Epithelial cell of esophagus (primary cell): ENCODE data around the gene ARID5B.

Experiments
- DNase-seq: peaks from one replicate; pipeline ENCODE4 v3.0.0; 2010; ENCODE audit warnings: low read depth
- H3K4me3 ChIP-seq: 2 replicates; pipeline ENCODE4 v1.5.1; 2011; ENCODE audit warnings: mild to moderate bottlenecking, low read length, control low read depth
- TF ChIP-seq, protein P1 (sequence below): IDR thresholded peaks from 2 replicates; pipeline ENCODE4 v1.5.1; 2011; ENCODE audit warnings: low read depth, mild to moderate bottlenecking, low read length, control low read depth, inconsistent platforms; ENCODE audit not compliant: insufficient read depth; ENCODE audit errors: missing control alignments

The ARID5B gene

DNA sequence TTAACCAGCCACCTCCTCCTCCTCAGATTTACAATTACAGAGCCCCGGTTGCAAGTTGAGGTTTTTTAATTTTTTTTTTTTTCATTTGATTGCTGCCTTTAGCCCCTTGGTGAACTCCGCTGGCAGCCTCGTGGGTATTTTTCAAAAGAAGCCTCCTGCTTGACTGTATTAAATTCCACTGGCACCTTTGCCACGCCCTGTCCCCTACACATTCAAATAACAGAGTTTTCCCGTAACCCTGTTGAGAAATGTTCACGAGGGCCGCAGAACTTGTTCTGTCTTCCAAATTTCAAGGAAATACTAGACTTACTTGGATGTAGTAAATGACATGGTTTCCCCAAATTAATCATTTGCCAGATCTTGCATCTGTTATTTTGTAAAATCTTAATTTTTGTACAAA, 167.0 kb downstream of the ARID5B start:
- H3K4me3 ChIP-seq: no peak overlapping the region
- DNase-seq: no peak
- TF ChIP-seq, protein P1, sequence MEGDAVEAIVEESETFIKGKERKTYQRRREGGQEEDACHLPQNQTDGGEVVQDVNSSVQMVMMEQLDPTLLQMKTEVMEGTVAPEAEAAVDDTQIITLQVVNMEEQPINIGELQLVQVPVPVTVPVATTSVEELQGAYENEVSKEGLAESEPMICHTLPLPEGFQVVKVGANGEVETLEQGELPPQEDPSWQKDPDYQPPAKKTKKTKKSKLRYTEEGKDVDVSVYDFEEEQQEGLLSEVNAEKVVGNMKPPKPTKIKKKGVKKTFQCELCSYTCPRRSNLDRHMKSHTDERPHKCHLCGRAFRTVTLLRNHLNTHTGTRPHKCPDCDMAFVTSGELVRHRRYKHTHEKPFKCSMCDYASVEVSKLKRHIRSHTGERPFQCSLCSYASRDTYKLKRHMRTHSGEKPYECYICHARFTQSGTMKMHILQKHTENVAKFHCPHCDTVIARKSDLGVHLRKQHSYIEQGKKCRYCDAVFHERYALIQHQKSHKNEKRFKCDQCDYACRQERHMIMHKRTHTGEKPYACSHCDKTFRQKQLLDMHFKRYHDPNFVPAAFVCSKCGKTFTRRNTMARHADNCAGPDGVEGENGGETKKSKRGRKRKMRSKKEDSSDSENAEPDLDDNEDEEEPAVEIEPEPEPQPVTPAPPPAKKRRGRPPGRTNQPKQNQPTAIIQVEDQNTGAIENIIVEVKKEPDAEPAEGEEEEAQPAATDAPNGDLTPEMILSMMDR: no peak

DNA sequence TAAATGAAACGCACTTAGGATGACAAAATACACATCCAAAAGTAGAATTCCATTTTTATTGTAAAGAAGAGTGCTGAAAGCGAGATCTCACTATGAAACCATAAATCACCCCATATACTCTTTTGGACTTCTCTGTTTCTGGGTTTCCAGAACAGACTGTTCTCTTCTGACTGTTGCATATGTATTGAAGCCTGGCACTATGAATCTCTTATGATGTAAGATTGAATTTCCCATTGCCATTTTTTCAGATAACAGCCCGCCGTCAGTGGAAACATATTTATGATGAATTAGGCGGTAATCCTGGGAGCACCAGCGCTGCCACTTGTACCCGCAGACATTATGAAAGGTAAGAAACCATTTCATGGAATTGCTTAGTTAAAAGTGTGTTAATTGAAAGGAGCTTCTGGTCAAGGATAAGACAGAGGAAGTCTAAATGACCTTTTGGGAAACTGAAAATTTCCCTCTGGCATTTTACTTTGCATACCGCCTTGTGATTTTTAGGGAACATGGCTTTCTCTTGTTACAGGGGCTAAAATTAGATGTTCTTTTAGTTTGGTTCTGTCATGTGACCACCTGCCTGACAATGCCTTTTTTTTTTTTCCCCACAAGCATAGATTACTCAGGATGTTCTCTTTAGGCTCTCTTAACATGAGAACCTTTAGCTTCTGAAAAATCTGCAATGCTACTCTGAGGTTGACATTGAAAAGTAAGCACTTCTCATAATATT, 168.1 kb downstream of the ARID5B start:
- no peak overlapping the region for H3K4me3 ChIP-seq
- no peak for DNase-seq
- TF ChIP-seq, protein P1: no peak

DNA sequence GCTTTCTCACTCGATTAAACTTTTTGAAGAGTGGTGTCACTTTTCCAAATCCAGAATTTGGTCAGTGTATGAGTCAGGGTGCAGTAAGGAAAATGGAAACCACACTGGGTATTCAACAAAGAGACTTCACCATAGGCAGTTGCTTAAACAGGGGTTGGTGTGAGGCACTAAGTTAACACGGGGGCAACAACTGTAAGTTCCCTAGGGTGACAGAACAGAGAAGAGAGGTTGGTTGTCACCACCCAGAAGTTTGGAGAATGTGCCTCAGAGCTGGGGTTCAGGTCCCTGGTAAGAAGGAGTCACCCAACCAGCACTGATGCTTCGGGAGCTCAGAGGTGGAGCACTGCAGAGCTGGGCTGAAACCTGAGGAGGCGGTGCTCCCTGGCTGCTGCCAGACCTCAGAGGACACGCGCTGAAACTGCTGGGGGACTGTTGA, 170.4 kb downstream of the ARID5B start:
- TF ChIP-seq, protein P1: no peak
- no peak for DNase-seq
- H3K4me3 ChIP-seq: no peak overlapping the region

DNA sequence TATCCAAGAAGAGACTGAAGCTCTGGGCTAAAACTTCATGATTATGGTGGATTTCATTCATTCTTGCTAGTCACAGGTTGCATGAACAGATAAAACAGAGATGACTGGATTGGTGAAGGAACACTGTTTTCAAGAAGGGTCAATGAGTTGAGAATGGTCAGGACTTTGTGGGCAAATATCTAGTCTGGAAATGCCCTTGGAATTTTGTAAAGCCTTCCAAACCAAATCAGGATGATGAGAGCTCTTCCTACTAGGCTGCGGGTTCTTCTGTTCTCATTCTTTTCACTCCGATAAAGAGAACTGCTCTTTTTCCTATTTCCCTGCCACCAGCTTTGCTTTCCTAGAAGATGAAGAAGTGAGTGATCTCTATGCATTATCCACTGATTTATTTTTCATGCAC, 171.4 kb downstream of the ARID5B start:
- DNase-seq: no peak
- no peak overlapping the region for H3K4me3 ChIP-seq
- TF ChIP-seq, protein P1: no peak

DNA sequence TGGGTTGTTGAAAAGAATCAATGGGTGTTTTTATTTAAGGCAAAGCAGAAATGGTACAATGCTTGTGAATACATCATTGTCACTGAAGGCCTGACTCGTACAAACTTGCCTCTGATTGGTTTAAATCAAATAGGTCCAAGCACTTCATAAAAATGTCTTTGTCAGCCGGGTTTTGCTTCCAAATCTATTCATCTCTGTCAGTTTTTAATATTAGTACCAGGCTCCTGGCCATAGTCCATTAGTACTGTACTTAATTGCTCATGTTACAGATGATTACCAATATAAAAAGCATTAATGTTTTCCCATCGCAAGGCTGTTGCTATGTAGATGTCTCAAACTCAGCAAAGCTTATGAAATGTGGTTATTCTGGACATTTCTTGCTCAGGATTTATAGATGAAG, 171.9 kb downstream of the ARID5B start:
- TF ChIP-seq, protein P1: no peak
- no peak overlapping the region for H3K4me3 ChIP-seq
- DNase-seq: no peak

DNA sequence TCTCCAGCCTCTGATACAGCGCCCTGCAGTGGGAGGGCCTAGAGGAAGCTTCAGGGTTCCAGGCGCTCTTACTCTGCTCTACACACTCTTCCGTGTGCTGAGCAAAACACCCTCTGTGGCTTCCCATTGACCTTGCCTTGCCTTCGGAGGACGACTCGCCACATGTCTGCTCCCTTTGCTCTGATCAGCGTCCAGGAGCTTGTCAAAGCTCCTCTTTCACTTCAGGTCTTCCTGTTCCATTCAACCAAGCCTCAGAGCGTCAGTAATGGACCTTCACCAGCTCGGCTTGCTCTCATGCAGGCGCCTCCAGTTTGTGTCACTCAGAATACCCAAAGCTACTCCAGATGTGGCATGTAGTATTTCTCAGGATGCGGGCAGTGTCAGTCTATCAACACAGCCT, 173.9 kb downstream of the ARID5B start:
- no peak overlapping the region for H3K4me3 ChIP-seq
- TF ChIP-seq, protein P1: no peak
- DNase-seq: no peak

DNA sequence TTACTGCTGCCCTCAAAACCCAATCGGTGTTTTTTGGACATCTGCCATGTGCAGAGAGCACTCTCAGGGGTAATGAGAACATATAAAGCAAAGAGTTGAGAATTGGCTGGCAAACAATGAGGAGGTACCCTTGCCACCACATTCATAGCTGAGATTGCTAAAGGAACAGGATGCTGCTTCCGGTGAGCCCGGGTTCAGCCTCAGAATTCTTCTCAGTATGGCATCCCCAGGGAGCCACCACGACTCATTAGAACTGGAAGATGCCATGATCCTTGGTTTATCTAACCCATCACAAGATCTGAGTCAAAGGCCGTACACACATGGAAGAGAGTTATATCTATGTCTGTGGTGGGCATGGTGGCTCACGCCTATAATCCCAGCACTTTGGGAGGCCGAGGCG, 174.4 kb downstream of the ARID5B start:
- TF ChIP-seq, protein P1: no peak
- no peak for DNase-seq

More for the DNA sequence above, 174.4 kb downstream of the ARID5B start:
- no peak overlapping the region for H3K4me3 ChIP-seq
